GM21381 (cell line): ENCODE results near the gene ZNF709.
A peak's percentile ranks its signal among the peaks of the same experiment; 100 is the strongest.
"Not testable (repeated sequence)": the region's sequence is repeated elsewhere in the genome, so short reads cannot be mapped to it uniquely, and the experiment has no call there.

Experiments
- ATAC-seq: cut with Tn5 transposase; IDR thresholded peaks from one replicate; pipeline ENCODE4 v1.9.1; 2021; ENCODE audit warnings: mild to moderate bottlenecking, moderate library complexity; ENCODE audit not compliant: unreplicated experiment

Gene ZNF709

GRCh38 chr19:12464139-12464538 is 20.5 kb downstream of the ZNF709 start:
- ATAC-seq, result not testable (repeated sequence)

DNA sequence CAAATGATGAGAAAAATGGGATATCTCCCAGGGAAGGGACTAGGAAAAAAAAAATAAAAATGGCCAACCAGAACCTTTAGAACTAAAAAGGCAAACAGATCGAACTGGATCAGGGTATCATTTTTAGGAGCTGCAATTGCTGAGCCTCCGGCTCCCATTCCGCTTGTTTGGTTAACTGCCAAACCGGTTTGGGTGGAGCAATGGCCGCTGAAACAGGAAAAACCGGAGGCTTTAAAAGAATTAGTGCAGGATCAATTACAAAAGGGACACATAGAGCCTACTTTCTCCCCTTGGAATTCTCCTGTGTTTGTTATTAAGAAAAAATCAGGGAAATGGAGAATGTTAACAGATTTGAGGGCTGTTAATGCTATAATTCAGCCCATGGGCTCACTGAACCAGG is 31.1 kb downstream of the ZNF709 start:
- ATAC-seq, result no peak

DNA sequence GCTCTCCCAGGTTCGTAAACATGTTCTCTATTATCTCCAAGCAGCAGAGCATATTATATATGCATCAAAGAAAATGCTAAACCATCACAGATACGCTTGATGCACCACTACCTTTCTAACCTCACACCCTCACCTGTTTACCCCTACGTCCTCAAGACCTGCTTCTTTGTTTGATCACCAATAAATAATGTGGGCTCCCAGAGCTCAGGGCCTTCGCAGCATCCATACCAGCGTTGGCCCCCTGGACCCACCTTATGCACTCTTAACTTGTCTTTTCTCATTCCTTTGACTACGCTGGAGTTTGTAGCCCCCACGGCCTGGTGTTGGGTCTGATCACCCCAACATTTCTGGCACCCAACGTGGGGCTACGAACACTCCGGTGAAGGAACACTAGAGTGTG is 33.8 kb downstream of the ZNF709 start:
- ATAC-seq, result no peak

DNA sequence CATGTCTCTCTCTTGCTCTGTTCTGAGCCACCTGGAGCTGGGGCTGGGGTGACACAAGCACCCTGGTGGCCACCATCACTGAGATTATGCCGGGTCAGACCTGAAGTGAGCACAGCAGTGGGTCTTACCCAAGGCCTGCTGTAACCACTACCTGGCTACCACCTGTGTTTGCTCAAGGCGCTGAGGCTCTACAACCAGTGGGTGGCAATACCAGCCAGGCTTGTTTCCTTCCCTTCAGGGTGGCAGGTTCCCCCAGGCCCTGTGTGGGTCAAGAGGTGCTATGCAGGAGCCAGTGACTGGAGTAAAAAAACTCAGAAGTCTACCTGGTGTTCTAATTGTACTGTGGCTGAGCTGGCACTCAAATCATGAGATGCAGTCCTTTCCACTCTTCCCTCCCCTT is 35.8 kb downstream of the ZNF709 start:
- no peak for ATAC-seq

DNA sequence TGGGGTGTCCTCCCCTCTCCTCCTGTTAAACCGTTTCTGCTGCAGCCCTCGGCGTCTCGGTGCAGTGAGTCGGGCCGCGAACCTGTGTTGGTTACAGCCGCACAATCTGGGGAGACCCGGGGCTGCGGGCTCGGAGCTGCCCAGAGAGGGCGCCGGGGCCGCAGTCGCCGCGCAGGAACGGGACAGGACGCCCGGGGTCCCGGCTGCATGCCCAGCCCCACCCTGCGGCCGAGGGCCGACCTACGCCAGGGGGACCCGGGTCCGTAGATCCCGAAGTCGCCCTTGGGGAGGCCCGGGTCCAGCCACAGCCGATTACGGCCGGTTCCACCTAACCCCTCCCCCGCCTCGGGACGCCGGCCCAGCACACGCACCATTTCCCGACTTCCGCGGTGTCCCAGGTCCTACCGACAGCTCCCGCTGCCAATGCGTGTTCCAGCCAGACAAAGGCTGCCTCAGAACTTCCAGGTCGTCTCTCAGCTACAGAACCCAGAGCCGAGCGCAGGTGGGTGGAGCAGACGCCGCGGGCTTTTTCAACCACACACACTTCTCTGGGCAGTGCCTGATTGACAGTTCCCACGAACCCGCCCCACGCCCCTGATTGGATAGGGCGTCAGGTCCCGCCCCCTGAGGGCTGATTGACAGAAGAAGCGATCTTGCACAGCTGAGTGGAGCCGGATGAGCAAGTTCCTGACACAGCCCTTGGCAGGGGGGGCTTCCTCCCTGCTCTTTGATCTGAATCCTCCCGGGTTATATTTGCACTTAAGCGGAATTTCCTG is 43.9 kb downstream of the ZNF709 start, which contains the start of gene ZNF443:
TSS of gene ZNF443 (minus strand) at position 481 of the 776 bp plus-strand sequence. CDS start at position 374, 107 bp downstream.
- ATAC-seq, result peak; percentile 94

- ATAC-seq, result peak; percentile 35
Measured at GRCh38 chr19:12439686-12440540, 44.7 kb downstream of the ZNF709 start.

- ATAC-seq, result not testable (repeated sequence)
Measured at GRCh38 chr19:12430726-12431299, 53.8 kb downstream of the ZNF709 start.

- no peak for ATAC-seq
Measured at GRCh38 chr19:12425888-12426274, 58.7 kb downstream of the ZNF709 start.

DNA sequence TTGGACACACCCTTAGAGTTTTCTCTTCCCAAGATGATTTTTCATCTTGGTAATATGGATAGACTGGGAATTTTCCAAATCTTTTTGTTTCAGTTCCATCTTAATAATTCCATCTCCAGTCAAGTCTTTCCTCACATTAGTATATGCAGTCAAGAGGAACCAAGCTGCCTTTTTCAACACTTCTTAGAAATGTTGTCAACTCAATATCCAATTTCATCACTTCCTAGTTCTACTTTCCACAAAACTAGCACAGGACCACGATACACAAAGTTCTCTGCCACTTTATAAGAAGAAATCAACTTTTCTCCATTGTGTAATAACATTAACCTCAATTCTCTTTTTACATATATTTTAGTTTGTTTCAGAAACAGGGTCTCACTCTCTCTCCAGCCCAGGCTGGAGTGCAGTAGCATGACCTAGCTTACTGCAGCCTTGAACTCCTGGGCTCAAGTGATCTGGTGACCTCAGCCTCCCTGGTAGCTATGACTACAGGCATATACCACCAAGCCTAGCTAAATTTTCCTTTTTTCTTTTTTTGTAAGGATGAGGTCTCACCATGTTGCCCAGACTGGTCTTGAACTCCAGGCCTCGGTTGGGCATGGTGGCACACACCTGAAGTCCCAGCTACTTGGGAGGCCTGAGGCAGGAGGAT is 59.3 kb downstream of the ZNF709 start:
- no peak for ATAC-seq

DNA sequence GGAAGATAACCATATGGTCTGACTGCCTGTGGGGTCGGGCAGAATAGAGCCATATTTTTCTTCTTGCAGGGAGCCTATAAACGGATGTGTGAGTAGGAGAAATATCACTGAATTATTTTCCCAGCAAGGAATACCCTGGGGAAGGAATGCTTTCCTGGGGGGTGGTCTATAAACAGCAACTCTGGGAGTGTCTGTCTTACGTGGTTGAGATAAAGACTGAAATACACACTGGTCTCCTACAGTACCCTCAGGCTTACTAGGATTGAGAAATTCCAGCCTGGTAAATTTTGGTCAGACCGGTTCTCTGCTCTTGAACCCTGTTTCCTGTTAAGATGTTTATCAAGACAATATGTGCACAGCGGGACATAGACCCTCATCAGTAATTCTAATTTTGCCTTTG is 67.3 kb downstream of the ZNF709 start:
- ATAC-seq, result not testable (repeated sequence)

DNA sequence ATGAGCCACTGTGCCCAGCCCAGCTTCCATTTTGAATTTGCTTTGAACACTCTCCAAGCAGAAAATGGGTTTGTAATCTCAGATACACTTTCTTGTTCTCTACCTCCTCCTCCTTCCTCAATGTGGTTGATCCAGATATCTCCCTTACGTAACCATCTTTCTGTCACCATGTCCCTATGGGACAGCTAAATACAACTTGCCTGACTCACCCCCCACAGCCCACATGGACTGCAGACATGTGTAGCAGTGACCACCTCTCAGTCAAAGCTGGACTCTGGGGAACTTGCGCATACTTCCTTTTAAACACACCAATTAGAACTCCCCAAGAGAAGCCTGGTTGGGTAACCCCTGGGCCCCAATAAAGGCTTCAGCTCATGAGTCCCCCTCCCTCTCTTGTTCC is 72.7 kb downstream of the ZNF709 start:
- ATAC-seq, result no peak
